Non-pigmented ciliary epithelial cell (primary cell): ENCODE results near the gene MYO10.
A peak's percentile ranks its signal among the peaks of the same experiment; 100 is the strongest.

ENCODE experiments used
- DNase-seq: peaks from one replicate; pipeline ENCODE4 v3.0.0-alpha.2; 2010; ENCODE audit warnings: low read depth

Gene MYO10

DNA sequence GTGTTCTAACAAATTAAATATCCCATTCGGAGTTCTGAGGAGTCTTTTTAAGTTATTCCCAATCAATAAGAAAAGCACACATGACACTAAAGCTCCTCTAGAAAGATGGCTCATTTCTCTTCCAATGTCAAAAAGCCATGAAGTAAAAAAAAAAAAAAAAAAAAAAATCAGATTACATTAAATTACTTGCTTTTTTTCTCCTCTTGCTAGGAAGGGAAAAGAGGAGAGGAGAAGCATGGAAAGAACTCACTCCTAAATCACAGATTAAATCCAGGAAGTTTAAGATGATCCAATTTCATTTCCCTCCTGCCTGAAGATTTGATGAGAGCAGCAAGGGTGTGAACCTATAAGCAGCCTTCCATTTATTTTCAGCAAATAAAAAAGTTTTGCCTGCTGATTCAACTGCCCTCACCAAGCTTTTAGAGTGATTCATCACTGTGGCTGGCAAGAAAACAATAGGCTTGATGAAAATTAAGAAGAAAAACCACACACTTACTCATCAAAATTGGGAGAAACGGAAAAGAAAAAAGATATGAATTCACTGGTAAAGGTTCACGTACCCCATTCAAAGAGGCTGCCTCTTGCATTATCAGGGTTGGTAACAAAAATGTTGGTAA lies 19.7 kb downstream of the MYO10 start:
- peak; percentile 88 for DNase-seq

DNA sequence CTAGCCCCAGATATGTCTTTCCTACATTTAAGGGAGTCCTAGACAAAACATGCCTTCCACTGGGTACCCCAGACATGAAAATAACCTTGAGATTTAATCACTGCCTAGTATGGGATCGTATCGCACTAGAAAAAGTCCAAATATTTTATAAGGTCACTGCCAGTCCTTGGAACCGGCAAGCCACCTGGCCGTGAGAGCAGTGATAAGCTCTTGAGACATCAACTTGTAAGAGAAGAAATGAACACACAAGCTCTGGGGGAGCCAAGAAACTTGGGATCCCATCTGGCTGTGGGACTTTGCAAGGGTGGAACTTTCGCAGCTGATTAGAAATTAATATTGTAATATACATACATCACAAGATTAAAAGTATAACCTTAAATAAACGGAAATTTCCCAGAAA lies 21.5 kb downstream of the MYO10 start:
- no peak for DNase-seq

DNA sequence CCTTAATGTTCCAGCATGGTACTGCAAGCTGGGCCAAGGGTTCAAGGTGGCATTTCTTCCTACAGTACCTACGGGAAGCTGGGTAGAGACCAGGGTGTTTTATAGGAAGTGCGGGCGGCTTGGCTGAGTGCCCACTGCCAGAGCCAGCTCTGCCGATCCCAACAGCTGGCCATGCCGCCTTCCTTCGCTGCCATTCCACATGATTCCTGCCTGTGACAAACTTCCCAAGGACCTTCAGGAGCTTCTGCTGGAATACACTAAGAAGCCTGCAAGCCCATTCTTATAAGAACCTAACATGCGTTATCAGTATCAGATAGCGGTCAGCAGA lies 22.0 kb downstream of the MYO10 start:
- no peak for DNase-seq

DNA sequence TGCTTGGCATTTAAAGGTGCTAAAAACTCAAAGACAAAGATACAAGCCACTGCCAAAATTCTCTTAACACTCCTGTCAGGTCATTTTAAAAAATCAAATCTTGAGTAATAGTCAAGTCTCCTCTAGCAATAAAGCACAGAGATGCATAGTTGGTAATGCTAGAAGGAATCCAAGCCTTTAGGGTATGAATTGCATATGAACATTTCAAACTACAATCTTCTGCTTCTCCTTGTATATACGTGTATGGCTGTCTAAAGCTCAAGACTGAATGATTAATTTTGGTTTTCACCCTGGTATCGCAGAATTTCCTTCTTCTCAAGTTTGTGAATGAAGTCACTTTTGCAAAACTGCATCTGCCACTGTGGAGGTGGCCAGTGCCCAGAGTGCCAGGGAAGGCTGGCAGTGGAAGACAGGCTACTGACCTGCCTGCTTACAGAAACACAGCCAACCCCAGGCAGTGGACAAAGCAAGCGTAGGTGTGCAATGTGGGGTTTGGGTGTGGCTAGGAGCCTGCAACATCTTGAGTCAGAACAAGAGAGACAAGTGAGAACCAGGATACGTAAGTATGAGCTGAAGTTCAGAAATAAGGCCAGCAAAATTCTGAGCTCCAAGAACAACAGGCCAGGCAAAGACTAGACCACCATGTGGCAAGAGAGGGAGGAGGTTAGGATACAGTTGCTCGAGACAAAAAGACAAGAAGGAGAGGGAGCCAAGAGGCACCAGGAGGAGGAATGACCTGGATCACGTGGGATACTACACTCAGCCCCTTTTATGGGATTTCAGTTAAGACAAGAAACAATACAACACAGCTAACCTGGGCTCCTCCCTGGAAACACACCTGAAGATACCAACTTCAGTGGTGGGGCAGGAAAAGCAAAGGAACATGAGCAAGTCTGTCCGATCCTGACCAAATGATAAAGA lies 22.6 kb downstream of the MYO10 start:
- no peak for DNase-seq

DNA sequence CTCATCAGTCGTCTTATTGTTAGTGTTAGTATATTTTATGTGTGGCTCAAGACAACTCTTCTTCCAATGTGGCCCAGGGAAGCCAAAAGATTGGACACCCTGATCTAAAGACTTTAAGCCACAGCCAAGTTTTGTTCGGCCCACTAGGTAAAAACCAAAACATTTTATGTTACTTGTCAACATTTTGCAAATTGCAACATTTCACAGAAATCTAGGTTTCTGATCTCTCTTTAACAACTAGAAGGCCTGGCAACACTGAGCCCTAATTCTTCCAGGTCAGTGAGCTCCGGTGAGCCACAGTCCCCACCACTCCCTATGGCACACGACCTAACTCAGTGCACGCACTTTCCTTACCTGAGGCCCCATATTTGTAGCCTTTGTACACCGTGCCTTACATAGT lies 24.0 kb downstream of the MYO10 start:
- no peak for DNase-seq

DNA sequence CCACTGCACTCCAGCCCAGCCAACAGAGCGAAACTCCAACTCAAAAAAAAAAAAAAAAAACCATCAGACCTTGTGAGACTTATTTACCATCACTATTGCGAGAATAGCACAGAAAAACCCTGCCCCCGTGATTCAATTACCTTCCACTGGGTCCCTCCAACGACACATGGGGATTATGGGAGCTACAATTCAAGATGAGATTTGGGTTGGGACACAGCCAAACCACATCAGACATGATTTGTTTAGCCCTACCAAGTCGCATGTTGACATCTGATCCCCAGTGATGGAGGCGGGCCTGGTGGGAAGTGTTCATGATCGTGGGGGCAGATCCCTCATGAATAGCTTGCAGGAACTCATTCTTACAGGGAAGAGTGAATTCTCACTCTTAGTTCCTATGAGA lies 26.6 kb downstream of the MYO10 start:
- DNase-seq: no peak

DNA sequence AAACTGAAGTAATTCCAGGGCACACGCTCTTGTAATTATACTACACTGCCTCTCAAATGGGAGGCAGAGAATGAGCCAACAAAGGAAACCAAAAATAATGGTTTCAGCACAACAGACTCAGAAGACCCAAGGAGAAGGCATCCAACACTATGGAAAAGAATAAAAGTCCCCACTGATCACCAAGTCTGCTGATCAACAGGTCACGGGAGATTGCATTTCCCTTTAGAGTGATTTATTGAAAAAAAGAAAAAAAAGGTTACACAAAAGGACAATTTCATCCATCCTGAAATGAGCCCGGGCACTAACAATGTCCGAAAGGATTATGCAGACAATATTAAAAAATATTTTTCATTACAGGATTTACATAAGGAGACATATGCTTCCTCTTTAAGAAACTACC lies 28.8 kb downstream of the MYO10 start:
- DNase-seq: no peak

DNA sequence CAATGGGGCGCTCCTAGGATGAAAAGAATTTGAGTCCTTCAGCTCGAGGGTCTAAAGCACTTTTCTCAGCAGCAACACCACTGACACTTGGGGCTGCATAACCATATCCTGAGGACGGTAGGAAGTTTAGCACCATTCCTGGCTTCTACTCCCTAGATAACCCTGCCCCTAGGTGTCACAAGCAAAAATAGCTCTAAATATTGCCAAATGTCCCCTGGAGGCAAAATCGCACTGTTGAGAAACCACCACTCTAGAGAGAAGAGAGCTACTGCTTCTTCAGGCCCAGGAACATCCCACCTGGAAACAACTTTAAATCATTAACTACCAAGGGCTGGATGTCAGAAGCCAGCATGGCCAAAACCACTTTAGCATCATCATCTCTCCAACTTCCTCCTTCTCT lies 29.8 kb downstream of the MYO10 start:
- DNase-seq: no peak

DNA sequence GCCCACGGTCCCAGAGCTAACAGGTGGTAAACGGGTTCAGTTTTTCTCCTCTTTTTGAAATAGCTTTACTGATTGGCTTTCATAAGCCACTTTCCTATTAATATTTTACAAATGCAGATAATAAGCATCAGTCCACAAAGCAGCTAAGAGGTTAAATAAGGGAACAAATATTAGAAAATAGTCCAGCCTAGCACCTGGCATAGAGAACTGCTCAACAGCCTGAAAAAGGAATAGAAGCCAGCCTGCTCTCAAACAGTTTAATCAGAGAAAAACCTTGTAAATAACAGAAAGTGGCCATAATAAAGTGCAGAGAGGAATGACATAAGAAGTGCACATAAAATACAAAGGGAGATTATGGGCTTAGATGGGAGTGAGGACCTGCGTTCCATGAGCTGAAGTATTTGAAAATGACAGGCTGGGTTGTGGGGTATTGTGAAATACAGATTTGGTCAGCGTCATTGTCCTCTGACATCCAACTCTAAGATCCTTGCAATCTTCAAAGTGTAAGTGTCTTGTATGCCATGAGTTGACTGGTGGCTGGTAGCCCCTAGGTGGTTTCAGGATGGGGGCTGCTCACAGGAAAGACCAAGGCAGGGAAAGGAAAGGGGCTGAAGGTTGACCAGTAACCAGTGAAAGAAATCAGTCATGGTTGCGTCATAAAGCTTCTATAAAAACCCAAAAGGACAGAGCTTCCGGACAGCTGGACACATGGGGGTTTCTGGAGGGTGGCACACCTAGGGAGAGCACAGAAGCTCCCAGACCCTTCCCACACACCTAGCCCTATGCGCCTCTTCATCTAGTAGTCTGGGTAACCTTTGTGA lies 32.4 kb downstream of the MYO10 start:
- DNase-seq: no peak

DNA sequence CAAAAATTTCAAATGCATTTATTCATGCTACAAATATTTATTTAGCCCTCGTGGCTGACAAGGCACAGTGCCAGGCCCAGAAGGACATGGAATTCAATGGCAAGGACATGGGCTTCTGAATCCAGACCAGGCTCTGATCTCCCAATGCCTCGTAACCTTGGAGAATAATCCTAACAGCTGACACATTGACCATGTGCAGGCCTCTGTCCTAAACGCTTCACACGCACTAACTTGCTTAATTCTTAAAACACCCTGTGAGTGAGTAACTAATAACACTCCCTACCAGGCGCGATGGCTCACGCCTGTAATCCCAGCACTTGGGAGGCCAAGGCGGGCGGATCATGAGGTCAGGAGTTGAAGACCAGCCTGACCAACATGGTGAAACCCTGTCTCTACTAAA lies 33.2 kb downstream of the MYO10 start:
- no peak for DNase-seq

DNA sequence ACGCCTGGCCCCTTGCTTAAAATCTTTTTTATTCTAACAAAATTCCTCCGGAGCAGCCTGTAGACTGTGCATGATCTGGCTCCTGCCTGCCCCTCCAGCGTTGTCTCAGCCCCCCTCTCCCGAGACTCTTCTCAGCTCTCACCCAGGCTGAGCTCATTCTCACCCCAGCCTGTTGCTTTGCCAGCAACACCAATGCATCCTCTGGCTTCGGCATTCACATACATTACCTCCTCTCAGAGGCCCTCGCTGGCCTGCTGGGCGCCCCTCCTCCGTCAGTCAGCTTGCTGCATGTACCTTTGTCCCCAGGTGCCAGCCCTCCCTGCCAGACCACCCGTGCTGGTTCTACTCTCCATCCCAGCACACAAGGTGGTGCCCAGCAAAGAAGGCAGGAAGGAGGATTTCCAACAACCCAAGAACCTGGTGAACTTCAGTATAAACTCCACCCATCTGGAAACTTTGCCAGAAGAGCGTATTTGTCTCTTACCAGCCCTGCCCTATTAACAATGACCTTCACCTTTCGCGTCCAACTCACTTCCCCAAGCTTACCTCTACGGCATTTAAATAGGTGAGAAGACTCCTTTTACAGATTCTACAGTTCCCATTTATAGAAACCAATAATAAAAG lies 35.0 kb downstream of the MYO10 start:
- no peak for DNase-seq

DNA sequence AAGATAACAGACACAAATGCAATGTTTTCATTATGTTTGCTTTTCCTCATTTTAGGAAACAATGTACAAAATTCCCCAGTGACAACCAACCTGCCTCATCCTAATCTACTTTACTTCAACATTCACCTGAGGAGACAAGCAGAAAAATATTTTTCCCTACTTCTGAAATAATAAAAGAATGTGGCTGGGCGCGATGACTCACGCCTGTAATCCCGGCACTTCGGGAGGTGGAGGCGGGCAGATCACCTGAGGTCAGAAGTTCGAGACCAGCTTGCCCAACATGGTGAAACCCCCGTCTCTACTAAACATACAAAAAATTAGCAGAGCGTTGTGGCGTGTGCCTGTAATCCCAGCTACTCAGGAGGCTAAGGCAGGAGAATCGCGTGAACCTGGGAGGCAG lies 36.9 kb downstream of the MYO10 start:
- no peak for DNase-seq

DNA sequence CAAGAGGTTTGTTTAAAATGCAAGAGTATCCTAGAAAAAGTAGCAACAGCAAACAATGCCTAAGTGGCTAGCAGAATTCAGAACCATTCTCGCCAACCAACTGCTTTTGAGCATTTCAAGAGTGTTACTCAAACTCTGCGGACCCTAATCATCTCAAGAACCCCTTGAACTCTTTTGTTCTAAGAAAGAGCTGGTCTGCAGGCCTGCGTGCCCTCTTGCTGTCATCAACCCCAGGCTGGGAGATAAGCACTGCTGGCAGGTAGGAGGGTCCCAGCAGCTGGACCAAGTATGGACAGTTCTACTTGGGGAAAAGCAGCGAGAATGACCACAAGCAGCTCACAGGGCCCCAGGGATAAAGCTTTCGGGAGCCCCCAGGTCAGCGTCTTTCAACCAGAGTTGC lies 38.3 kb downstream of the MYO10 start:
- no peak for DNase-seq

DNA sequence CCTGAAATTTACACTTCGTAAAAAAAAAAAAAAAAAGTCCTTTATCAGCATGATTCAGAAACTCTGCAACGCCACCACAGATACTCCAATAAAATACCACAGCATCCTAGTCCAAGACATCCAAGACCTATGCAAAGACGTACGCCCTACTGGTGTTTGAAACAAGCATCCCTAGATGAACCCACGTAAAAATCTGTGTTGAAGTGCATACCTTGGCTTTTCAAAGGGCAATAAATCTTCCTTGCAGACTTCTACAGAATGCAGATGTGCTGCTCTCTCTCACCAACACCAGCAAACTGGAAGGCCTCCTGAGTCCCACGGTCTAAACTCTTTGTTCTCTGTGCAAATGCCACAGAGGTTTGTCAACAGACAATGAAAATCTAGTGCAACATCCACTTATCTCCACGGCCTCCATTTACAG lies 38.8 kb downstream of the MYO10 start:
- DNase-seq: no peak

DNA sequence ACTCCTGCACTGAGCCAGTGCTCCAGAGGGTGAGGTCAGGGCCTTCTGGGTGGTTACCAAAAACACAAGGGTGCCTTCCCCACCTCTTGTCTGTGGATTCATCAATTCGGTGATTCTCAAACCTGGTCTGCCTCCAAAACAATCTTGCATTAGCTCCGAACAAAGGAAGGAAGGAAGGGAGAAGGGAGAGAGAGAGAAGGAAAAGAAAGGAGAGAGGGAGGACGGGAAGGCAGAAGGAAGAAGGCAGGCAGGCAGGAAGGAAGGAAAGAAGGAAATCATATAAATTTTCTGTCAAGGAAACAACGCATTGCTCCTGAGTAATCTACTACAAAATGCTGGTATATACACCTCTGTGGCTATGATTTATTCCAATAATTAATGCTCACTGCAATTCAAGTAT lies 39.3 kb downstream of the MYO10 start:
- DNase-seq: no peak

DNA sequence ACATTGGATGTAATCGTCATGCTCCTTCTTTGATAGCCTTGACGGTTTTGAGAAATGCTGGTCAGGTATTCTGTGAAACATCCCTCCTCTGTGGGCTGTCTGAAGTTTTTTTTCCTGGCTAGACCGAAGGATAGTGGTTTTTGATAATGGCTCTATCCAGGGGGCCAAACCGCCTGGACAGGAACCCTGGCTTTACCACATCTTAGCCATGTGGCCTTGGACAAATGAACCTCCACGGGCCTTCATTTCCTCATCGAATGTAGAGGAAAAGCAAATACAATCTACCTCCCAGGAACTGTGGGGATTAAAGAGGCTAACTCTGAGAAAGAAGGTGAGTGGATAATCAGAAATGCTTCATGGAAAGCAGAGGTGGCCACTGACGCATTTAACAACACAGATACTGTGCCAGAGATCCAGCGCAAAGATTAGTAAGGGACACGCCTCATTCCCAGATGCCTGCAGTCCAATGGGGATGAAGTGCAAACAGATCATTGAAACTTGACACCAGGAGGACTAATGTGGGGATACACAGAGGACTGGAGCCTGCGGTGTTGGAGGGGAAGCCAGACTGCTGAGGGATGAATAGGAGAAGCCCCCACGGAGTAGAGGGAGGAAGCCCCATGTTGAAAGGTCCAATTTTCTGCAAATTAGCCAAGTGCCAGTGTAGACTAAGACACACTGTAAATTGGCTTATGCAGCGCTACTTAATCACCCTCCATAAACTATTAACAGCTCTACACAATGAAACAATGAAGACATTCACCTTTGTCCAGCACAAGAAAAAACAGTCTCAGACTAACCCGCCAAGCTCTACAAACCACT lies 41.6 kb downstream of the MYO10 start:
- peak; percentile 91 for DNase-seq

DNA sequence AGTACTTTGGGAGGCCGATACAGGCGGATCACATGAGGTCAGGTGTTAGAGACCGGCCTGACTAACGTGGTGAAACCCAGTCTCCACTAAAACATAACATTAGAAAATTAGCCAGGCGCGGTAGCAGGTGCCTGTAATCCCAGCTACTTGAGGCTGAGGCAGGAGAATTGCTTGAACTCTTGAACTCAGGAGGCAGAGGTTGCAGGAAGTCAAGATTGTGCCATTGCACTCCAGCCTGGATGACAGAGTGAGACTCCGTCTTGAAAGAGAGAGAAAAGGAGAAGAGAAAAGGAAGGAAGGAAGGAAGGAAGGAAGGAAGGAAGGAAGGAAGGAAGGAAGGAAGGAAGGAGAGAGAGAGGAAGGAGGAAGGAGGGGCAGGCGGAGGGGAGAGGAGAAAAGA lies 45.1 kb downstream of the MYO10 start:
- DNase-seq: no peak

DNA sequence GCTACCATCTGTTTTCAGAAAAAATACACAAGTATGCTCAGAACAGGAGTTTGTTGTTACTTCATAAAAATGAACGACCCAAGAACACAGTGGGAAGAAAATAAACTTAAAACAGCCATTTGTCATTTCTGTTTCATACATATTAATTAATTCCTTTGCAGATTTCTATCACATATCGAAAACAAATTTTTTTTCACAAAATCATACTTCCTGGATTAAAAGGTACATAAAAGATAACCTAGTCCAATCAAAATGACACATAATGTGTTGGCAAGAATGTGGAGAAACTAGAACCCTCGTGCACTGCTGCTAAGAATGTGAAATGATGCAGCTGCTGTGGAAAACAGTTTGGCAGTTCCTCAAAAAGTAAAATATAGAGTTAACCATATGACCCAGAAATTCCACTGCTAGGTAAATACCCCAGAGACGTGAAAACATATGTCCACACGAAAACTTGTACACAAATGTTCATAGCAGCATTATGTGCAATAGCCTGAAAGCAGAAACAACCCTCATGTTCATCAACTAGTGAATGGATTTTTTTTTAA lies 46.0 kb downstream of the MYO10 start:
- DNase-seq: no peak

DNA sequence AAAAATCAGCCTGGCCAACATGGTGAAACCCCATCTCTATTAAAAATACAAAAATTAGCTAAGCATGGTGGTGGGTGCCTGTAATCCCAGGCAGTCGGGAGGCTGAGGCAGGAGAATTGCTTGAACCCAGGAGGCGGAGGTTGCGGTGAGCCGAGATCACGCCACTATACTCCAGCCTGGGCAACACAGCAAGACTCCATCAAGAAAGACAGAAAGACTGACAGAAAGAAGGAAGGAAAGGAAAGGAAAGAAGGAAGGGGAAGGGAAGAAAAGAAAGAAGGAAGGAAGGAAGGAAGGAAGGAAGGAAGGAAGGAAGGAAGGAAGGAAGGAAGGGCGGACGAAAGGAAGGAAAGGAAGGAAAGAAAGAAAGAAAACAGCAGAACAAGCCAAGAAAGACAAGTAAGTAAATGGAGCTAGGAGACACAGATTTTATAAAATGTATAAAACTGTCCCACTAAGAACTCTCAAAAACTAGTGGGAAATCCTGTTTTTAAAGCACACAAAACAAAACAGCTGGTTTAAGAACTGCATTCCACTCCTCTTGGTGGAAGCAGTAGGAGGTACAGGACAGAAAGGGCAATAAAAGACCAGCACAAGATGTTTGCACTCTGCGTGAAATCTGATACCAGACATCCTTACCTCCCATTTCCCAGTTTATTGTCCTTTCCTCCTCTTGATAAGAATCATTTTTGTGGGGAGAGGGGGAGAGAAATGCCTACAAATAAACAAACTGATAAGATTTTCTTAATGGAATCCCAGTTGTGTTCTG lies 46.7 kb downstream of the MYO10 start:
- DNase-seq: peak; percentile 58

DNA sequence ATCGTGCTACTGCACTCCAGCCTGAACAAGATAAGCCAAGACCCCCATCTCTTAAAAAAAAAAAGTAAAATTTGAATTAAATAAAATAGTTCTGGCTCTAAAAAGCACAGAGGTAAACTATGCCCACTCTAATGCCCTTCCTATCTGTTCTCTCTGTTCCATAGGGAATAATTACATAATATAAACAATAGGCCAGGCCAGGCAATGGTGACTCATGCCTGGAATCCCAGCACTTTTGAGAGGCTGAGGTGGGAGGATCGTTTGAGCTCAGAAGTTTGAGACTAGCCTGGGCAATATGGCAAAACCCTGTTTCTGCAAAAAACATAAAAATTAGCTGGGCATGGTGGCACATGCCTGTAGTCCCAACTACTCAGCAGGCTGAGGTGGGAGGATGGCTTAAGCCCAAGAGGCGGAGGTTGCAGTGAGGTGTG lies 47.4 kb downstream of the MYO10 start:
- DNase-seq: no peak
